Activated naive CD4-positive, alpha-beta T cell treated with anti-CD3 and anti-CD28 coated beads for 36 hours (primary cell): Measurements from ENCODE around the gene P4HB. TPM values are rescaled to one million over a fixed set of nuclear protein-coding genes. Genes with fewer than 3 reads are reported as not detected.

Source experiments
- total RNA-seq, 2 experiments: library from RNA; stranded (reverse); gene quantifications; one replicate each; pipeline ENCODE4 v1.2.3, GENCODE V29; 2021

The P4HB gene
- total RNA-seq, 2 experiments from 2014 or later, result 273 to 276 TPM

Other genes with a start within 250 kb of the P4HB start
- gene NPLOC4, start 223.4 kb downstream of the P4HB start, total RNA-seq, result 10 to 100 TPM; 67.0 to 68.6 TPM
- gene TSPAN10, start 223.3 kb downstream of the P4HB start, total RNA-seq, result under 1 TPM in 1 of 2 experiments, not detected in 1; 0.12 TPM
- gene PDE6G, start 204.0 kb downstream of the P4HB start, total RNA-seq, result under 1 TPM; 0.83 to 0.89 TPM
- 10 to 100 TPM; 41.9 to 44.1 TPM for gene OXLD1, start 193.9 kb downstream of the P4HB start, total RNA-seq
- 10 to 100 TPM; 30.8 to 32.3 TPM for gene CCDC137, start 193.8 kb downstream of the P4HB start, total RNA-seq
- 10 to 100 TPM; 13.8 to 14.1 TPM for gene ARL16, start 176.7 kb downstream of the P4HB start, total RNA-seq
- gene HGS, start 176.5 kb downstream of the P4HB start, total RNA-seq, result 100 to 1,000 TPM in 1 of 2 experiments, 10 to 100 TPM in 1; 87.1 to 109 TPM
- gene MRPL12, start 157.2 kb downstream of the P4HB start, total RNA-seq, result 100 to 1,000 TPM in 1 of 2 experiments, 10 to 100 TPM in 1; 97.7 to 102 TPM
- gene SLC25A10, start 148.3 kb downstream of the P4HB start, total RNA-seq, result 10 to 100 TPM; 16.9 to 18.0 TPM
- gene GCGR, start 56.4 kb downstream of the P4HB start, total RNA-seq, result not detected
- gene MCRIP1, start 27.2 kb downstream of the P4HB start, total RNA-seq, result 10 to 100 TPM; 53.7 to 55.6 TPM
- not detected for gene PPP1R27, start 25.5 kb downstream of the P4HB start, total RNA-seq
- 100 to 1,000 TPM; 355 to 389 TPM for gene ARHGDIA, start 10.8 kb upstream of the P4HB start, total RNA-seq
- 100 to 1,000 TPM; 213 to 217 TPM for gene ALYREF, start 31.1 kb upstream of the P4HB start, total RNA-seq
- gene ANAPC11, start 31.2 kb upstream of the P4HB start, total RNA-seq, result 100 to 1,000 TPM; 171 to 182 TPM
- gene NPB, start 41.7 kb upstream of the P4HB start, total RNA-seq, result under 1 TPM; 0.12 to 0.19 TPM
- 10 to 100 TPM; 15.9 to 16.6 TPM for gene PCYT2, start 50.9 kb upstream of the P4HB start, total RNA-seq
- 10 to 100 TPM; 18.8 to 22.1 TPM for gene SIRT7, start 57.6 kb upstream of the P4HB start, total RNA-seq
- 10 to 100 TPM; 13.5 to 14.8 TPM for gene MAFG, start 67.2 kb upstream of the P4HB start, total RNA-seq
- 100 to 1,000 TPM; 121 to 130 TPM for gene PYCR1, start 76.8 kb upstream of the P4HB start, total RNA-seq
- not detected for gene MYADML2, start 86.7 kb upstream of the P4HB start, total RNA-seq
- gene NOTUM, start 100.7 kb upstream of the P4HB start, total RNA-seq, result under 1 TPM; 0.35 to 0.38 TPM
- gene ASPSCR1, start 117.1 kb upstream of the P4HB start, total RNA-seq, result 10 to 100 TPM; 33.6 to 34.8 TPM
- 10 to 100 TPM; 55.8 to 57.8 TPM for gene CENPX, start 162.3 kb upstream of the P4HB start, total RNA-seq
- gene LRRC45, start 162.8 kb upstream of the P4HB start, total RNA-seq, result 10 to 100 TPM; 12.0 to 12.5 TPM
- gene RAC3, start 171.1 kb upstream of the P4HB start, total RNA-seq, result 1 to 10 TPM; 4.5 to 4.8 TPM
- gene DCXR, start 177.2 kb upstream of the P4HB start, total RNA-seq, result 100 to 1,000 TPM; 139 to 146 TPM
- 10 to 100 TPM; 17.6 to 18.0 TPM for gene RFNG, start 191.3 kb upstream of the P4HB start, total RNA-seq
- gene GPS1, start 191.4 kb upstream of the P4HB start, total RNA-seq, result 10 to 100 TPM; 91.0 to 91.3 TPM
- 100 to 1,000 TPM; 132 to 133 TPM for gene DUS1L, start 205.3 kb upstream of the P4HB start, total RNA-seq
- gene FASN, start 237.7 kb upstream of the P4HB start, total RNA-seq, result 100 to 1,000 TPM; 183 to 195 TPM